ENCODE measurements around the gene TLR6.

DNA sequence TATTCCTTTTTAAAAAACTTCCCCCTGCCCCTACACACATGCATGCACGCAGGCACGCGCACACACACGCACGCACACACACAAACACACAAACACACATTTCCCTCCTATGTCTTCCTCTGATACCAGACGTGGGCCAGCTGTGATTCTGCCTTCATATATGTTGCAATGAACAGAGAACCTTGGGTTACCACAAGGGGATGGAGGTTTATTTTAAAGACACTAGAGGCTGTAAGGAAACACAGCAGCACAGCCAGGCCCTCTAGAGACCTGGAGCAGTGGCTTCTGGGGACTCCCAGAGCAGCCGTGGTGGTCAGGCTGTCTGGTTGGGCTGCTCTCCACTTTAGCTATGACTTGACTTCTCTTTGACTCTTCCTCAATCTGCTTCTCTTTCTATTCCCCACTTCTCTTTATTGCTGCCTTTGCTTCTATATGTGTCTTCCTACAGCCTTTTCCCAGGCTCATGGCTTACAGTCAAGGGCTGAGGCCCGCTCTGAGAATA, 70.7 kb downstream of the TLR6 start:
- TF ChIP-seq CTCF (IDR thresholded peaks at IDR 0.05 in 2 of 3, conservative IDR thresholded peaks at IDR 0.05 in 1 of 3; ENCODE audit: borderline replicate concordance in 1 of 3, insufficient read depth in 1 of 3, low read depth in 2 of 3, low read length in 2 of 3) (no peak), EZH2phosphoT487 (IDR thresholded peaks at IDR 0.05; ENCODE audit: borderline replicate concordance) (no peak), POLR2A (IDR thresholded peaks at IDR 0.05; ENCODE audit: borderline replicate concordance, extremely low read depth, insufficient read depth, insufficient read length) (no peak), ZNF274 (IDR thresholded peaks at IDR 0.05; ENCODE audit: low read depth, low read length) (no peak), EZH2 (IDR thresholded peaks at IDR 0.05) (no peak)
